NCI-H524 (cell line): ENCODE measurements around the gene SIPA1.
"Not testable (repeated sequence)": the region's sequence is repeated elsewhere in the genome, so short reads cannot be mapped to it uniquely, and the experiment has no call there.

ENCODE experiments used
- DNase-seq, 2 experiments: peaks; one replicate each; lab custom pipeline; 2025; lab: John Stamatoyannopoulos, UW

The SIPA1 gene

GRCh38 chr11:65661599-65662246 lies 23.8 kb downstream of the SIPA1 start:
- no peak for DNase-seq

- DNase-seq, result no peak
Observed at GRCh38 chr11:65662247-65662798, 24.4 kb downstream of the SIPA1 start.

- peak; percentile 67 to 83 for DNase-seq
Observed at GRCh38 chr11:65662799-65663638, 25.1 kb downstream of the SIPA1 start, which contains the start of gene RELA. RELA (minus strand) TSS chr11:65662916; CDS start chr11:65662832, 84 bp downstream.

DNA sequence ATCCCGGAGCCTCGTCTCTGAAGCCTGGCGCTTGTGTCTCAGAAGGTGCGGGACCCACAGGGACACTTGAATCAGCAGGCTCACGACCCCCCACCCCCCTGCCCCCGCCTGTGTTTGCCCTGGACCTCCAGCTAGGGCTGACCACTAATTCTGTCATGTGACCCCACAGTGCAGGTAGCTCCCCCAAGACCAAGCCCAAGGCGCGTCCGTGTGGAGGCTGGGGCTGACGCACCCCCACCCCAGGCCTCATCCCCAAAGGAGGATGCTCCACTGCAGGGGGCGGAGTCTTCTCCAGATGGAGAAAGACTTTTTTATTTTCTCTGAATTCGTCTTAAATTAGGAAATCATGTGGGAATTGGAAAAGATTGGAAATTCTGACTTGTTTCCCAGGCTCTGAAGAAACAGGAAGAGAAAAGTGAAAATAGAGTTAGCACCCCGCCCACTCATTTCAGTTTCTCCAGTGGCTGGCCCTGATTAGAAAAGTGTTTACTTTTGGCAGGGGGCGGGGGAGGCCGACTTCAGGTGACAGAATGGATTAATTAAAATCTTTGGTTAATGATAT lies 25.8 kb downstream of the SIPA1 start:
- peak in 1 of 2 experiments; percentile 50 for DNase-seq

DNA sequence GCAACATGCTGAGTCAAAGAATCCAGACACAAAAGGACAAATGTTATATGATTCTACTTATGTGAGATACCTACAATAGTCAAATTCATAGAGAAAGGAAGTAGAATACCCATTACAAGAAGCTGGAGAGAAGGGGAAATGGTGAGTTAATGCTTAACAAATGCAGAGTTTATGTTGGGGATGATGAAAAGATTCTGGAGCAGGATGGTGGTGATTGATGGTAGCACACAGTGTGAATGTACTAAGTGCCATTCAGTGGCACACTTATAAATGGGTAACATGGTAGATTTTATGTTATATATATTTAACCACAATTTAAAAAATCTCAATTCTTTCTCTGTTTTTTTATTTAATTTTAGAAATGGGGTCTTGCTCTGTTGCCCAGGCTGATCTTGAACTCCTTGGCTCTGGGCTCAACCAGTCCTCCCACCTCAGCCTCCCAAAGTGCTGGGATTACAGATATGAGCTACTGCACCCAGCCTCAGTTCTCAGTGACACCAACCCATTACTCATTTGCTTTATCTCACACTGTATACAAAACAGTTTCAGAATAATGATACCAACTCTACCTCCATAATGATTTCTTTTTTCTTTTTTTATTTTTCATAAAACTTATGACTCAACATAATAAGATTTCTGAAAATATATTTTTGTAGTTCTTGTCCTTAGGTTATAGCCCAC lies 34.4 kb downstream of the SIPA1 start:
- no peak for DNase-seq

DNA sequence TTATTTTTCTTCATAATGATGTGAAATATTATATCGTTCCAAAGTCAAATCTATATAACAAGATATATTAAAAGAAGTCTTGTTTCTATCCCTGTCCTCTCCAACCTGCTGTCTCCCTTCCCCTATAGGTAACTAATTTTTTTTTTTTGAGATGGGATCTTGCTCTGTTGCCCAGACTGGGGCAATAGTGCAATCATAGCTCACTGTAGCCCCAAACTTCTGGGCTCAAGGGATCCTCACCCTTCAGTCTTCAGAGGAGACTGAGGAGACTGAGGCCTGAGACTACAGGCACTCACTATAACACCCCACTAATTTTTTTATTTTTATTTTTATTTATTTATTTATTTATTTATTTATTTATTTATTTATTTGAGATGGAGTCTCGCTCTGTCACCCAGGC lies 35.1 kb downstream of the SIPA1 start:
- no peak for DNase-seq

- no peak for DNase-seq
Observed at GRCh38 chr11:65680192-65680743, 42.4 kb downstream of the SIPA1 start.

- DNase-seq, result not testable (repeated sequence)
Observed at GRCh38 chr11:65683480-65683879, 45.6 kb downstream of the SIPA1 start.

DNA sequence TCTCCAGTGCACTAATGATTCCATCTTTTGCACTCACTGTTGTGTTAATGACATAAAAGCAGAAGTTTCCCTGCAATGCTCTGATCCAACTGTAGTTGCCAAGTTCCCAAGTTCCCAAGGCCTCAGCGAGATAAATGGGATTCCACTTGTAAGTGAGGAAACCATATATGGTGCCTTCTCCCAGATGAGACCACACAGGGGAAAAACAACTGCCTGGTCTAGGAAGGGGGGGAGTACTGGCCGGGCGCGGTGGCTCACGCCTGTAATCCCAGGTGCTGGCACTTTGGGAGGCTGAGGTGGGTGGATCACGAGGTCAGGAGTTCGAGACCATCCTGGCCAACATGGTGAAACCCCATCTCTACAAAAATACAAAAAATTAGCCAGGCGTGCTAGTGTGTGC lies 48.1 kb downstream of the SIPA1 start:
- no peak for DNase-seq

DNA sequence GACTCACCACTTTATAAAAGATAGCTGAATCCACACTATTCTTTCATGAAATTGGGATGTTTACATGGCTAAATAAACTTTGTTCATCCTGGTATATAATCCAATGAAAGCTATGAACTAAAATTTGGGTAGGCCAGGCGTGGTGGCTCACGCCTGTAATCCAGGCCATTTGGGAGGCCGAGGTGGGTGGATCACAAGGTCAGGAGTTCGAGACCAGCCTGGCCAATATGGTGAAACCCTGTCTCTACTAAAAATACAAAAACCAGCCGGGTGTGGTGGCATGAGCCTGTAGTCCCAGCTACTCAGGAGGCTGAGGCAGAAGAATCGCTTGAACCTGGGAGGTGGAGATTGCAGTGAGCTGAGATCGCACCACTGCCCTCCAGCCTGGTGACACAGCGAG lies 53.9 kb downstream of the SIPA1 start:
- not testable (repeated sequence) for DNase-seq

GRCh38 chr11:65692367-65692766 lies 54.5 kb downstream of the SIPA1 start:
- no peak for DNase-seq

DNA sequence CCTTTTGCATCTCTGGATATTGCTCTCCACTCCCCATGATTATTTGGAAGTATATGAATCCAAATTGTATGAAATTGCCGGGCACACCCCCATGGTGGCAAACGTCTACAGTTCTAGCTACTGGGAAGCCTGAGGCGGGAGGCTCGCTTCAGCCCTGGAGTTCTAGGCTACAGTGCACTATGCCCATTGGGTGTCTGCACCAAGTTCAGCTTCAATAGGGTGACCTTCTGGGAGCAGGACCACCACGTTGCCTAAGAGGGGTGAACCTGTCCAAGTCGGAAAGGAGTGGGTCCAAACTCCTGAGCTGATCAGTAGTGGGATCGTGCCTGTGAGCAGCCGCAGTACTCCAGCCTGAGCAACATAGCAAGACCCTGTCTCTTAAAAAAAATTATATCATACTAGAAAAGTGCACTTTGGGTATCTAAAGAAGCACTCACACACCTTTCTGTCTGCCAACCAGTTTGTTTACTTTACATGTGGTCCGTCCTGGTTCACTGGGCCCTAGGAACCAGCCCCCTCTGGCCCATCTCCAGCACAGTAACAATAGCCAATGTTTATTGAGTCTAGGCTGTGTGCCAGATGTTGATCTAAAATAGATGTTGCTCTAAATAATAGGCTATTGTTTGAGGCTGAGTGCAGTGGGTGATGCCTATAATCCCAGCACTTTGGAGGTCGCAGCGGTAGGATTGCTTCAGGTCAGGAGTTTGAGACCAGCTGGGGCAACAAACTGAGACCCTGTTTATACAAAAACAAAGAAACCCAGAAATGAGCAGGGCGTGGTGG lies 57.7 kb downstream of the SIPA1 start:
- no peak for DNase-seq

GRCh38 chr11:65696802-65697552 lies 59.1 kb downstream of the SIPA1 start:
- DNase-seq, result no peak

DNA sequence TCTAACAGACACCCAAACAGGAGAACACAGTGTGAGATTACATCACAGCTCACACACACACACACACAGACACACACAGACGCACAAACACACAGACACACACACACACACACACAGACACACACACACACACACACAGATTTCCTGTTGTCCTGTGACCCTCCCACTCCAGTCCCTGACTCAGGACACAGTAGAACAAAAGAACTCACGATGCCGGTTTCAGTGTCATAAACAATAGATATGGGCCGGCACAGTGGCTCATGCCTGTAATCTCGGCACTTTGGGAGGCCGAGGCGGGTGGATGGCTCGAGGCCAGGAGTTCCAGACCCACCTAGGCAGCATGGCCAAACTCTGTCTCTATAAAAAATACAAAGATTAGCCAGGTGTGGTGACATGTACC lies 60.3 kb downstream of the SIPA1 start:
- DNase-seq, result no peak

DNA sequence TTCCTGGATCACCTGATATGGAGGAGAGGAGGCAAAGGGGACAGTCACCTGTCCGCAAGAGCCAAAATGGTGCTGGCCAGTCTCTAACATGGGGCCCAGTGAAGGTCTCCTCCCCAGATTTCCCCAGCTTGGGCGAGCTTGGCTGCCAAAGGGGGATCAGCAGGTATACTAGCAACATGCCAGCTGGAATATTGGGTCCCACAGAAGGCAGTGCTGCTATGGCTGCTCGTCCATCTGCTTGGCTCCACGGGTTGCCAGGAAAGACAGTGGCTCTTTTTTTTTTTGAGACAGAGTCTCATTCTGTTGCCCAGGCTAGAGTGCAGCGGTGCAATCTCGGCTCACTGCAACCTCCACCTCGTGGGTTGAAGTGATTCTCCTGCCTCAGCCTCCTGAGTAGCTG lies 61.4 kb downstream of the SIPA1 start:
- no peak for DNase-seq

GRCh38 chr11:65700399-65700798 lies 62.5 kb downstream of the SIPA1 start:
- no peak for DNase-seq
